Thoracic aorta (tissue), 2 donors: ENCODE measurements around the gene ADARB1. TPM values are rescaled to one million over a fixed set of nuclear protein-coding genes. Genes with fewer than 3 reads are reported as not detected.

Experiments used
- ATAC-seq: fragments of 150-250 bp; one replicate; pipeline ENCODE4 v1.8.0; 2017; ENCODE audit warnings: low read depth; ENCODE audit not compliant: insufficient number of reproducible peaks, low FRiP score
- DNase-seq: peaks from one replicate; pipeline ENCODE4 v3.0.0-alpha.2; 2020; ENCODE audit warnings: low spot score
- H3K27ac ChIP-seq, 2 donors: fragments of 200-600 bp; sonication (generic); 1 replicate in 1 of 2; 2 replicates in 1 of 2; pipeline ENCODE4 v1.5.1; 2016; ENCODE audit warnings: mild to moderate bottlenecking in 2 of 2, moderate library complexity in 2 of 2
- H3K27me3 ChIP-seq: fragments of 200-600 bp; sonication (generic); replicated peaks from 2 replicates; pipeline ENCODE4 v1.6.0; 2016; ENCODE audit warnings: mild to moderate bottlenecking; ENCODE audit not compliant: insufficient read depth
- H3K36me3 ChIP-seq: fragments of 200-600 bp; sonication (generic); one replicate; pipeline ENCODE4 v1.5.1; 2016
- H3K4me1 ChIP-seq, 2 donors: fragments of 200-600 bp; sonication (generic); 1 replicate in 1 of 2; 2 replicates in 1 of 2; pipeline versions ENCODE4 v1.5.1 to v1.6.0; 2016; ENCODE audit warnings: low read depth in 2 of 2, mild to moderate bottlenecking in 1 of 2; ENCODE audit not compliant: control insufficient read depth in 1 of 2
- H3K4me3 ChIP-seq: fragments of 200-600 bp; sonication (generic); 2 replicates; pipeline ENCODE4 v1.5.1; 2016; ENCODE audit warnings: mild to moderate bottlenecking
- H3K9me3 ChIP-seq: fragments of 200-600 bp; sonication (generic); 2 replicates; pipeline ENCODE4 v1.5.1; 2016
- total RNA-seq, 2 donors: library from RNA; depleted of rRNA; stranded (reverse); fragments of >200 nt; gene quantifications; one replicate each; pipeline versions ENCODE4 v1.1.0 to v1.2.3, GENCODE V29; 2016
- TF ChIP-seq, protein P1 (sequence below): fragments of 200-600 bp; sonication (generic); IDR thresholded peaks from one replicate; pipeline ENCODE4 v1.5.1; 2019; ENCODE audit warnings: antibody characterized with exemption

Gene ADARB1
- total RNA-seq, 2 donors from 2014 or later = 124 to 201 TPM

DNA sequence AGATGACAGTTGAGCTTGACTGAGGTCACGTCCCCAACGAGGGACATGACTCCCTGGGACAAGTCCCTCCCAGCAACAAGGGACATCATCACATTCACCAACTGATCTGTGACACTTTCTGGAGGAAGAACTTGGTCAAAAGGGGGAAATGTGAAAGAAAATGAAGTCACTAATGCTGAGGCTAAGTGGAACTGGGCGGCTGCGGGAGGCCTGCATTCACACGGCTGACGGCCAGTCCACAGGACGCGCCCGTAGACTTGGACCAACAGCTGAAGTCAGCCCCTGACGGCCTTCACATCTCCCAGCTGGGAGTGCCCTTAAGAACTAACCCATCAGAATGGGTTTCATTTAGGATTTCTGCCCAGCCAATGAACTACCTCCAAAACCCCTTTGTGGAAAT is 186.7 kb downstream of the ADARB1 start:
- H3K27me3 ChIP-seq = no peaks in the 10 kb centered on the region
- H3K4me1 ChIP-seq = peaks cover 0 to 14% of the 10 kb centered on the region in 2 donors
- TF ChIP-seq, protein P1, sequence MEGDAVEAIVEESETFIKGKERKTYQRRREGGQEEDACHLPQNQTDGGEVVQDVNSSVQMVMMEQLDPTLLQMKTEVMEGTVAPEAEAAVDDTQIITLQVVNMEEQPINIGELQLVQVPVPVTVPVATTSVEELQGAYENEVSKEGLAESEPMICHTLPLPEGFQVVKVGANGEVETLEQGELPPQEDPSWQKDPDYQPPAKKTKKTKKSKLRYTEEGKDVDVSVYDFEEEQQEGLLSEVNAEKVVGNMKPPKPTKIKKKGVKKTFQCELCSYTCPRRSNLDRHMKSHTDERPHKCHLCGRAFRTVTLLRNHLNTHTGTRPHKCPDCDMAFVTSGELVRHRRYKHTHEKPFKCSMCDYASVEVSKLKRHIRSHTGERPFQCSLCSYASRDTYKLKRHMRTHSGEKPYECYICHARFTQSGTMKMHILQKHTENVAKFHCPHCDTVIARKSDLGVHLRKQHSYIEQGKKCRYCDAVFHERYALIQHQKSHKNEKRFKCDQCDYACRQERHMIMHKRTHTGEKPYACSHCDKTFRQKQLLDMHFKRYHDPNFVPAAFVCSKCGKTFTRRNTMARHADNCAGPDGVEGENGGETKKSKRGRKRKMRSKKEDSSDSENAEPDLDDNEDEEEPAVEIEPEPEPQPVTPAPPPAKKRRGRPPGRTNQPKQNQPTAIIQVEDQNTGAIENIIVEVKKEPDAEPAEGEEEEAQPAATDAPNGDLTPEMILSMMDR = no peak
- H3K9me3 ChIP-seq = no peaks in the 10 kb centered on the region
- H3K4me3 ChIP-seq = no peak overlapping the region
- DNase-seq = no peak
- no peak for ATAC-seq
- H3K27ac ChIP-seq = no peak overlapping the region
- peaks cover 33% of the 10 kb centered on the region for H3K36me3 ChIP-seq

DNA sequence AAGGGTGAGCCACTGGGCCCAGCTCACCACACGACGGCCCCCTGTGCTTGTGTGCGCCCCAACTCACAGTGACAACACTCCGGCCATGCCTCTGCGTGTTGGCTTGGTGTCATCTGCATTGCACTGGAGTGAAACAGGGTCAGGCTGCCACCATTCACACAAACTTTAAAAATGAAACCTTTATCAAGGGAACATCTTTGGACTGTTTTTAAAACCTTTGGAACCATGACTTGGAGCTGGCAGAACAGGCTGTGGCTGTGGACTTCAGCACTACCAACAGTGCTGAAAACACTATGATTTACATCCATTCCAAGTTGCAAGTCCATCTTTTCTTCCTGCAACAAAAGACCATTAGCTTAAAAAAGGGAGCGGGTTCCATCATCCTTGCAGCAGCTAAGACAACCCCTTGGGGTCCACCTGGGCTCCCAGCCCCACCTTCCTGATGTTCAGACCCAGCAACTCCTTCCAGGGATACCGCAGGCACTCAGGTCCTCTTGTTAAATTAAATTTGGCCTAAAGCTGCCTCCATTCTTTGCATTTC is 187.7 kb downstream of the ADARB1 start:
- TF ChIP-seq, protein P1 = no peak
- peaks cover 43% of the 10 kb centered on the region for H3K36me3 ChIP-seq
- no peak overlapping the region for H3K4me3 ChIP-seq
- H3K4me1 ChIP-seq = peaks cover 0 to 14% of the 10 kb centered on the region in 2 donors
- no peak overlapping the region for H3K27ac ChIP-seq
- ATAC-seq (no peak), DNase-seq (no peak)
- H3K9me3 ChIP-seq = no peaks in the 10 kb centered on the region
- H3K27me3 ChIP-seq = no peaks in the 10 kb centered on the region

DNA sequence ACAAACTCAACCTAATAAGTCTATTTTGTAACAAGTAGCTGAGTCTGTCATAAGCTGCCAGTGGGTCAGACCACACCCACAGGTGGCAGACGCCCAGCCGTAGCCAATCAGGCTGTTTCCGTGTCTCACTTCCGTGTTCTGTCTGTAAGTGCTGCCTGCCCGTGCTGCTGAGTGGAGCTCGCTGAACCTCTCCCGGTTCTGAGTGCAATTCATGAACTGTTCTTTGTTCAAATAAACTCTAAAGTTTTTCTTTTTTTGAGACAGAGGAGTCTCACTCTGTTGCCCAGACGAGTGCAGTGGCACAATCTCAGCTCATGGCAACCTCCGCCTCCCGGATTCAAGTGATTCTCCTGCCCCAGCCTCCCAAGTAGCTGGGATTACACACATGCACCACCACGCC is 188.2 kb downstream of the ADARB1 start:
- ATAC-seq (no peak), DNase-seq (no peak)
- TF ChIP-seq, protein P1 = no peak
- Histone ChIP-seq H3K36me3 (peaks cover 48% of the 10 kb centered on the region), H3K9me3 (no peaks in the 10 kb centered on the region), H3K27me3 (no peaks in the 10 kb centered on the region), H3K4me3 (no peak overlapping the region), H3K27ac (no peak overlapping the region), H3K4me1 (peaks cover 0 to 14% of the 10 kb centered on the region in 2 donors)

DNA sequence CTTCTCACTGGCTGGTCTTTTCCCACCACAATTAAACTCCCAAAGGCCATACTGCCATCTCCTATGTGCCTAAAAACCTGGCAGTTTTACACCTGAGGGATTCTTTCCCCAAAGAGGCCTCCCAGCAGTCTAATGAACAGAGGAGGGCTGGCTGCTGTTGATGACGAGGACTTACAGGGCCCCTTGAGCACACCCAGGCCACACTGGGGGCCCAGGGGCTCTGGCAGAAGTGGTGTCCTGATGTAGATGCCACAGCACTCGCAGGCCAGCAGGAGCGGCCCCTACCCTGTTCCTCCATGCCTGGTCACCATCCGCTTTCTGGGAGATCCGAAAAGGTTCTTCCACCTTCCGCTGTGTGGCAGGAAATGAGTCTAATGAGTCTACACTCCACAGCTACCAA is 189.2 kb downstream of the ADARB1 start:
- Histone ChIP-seq H3K9me3 (no peaks in the 10 kb centered on the region), H3K27me3 (no peaks in the 10 kb centered on the region), H3K4me3 (no peak overlapping the region), H3K27ac (no peak overlapping the region), H3K36me3 (peaks cover 52% of the 10 kb centered on the region), H3K4me1 (peaks cover 0 to 14% of the 10 kb centered on the region in 2 donors)
- TF ChIP-seq, protein P1 = no peak
- no peak for ATAC-seq
- no peak for DNase-seq

DNA sequence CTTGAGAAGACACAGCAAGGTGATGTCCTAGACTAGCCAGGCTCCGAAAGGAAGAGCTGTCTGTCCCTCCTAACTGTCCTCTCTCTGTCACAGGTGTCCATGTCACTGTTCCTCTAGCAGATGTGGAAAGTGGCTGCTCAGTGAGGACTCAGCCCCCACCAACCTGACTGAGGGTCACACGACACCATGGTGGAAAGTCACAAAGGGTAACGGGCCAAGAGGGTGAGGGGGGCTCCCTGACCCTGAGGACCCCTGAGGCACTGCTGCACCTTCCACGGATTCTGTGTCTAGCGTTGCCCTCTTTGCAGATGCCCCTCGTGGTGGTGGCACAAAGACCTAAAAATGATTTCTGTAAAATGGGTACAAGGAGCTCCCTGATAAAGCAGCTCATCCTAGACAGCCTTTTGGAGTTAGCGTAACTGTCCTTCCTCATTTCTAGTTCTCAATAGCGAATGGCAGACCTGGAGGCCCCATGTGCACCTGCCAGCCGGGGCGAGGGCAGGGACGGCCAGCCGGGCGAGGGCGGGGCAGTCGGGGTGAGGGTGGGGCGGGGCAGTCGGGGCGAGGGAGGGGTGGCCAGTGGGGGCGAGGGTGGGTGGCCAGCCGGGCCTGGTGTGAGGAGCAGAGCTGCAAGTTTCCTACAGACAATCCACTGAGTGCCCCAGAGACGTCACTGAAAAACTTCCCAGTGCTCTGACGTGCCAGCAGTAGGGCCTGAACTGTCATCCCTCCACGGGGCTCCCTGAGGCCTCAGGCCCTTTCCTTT is 189.9 kb downstream of the ADARB1 start:
- H3K9me3 ChIP-seq = no peaks in the 10 kb centered on the region
- H3K27me3 ChIP-seq = no peaks in the 10 kb centered on the region
- no peak overlapping the region for H3K27ac ChIP-seq
- H3K4me1 ChIP-seq = peaks cover 0 to 9% of the 10 kb centered on the region in 2 donors
- no peak overlapping the region for H3K4me3 ChIP-seq
- TF ChIP-seq, protein P1 = no peak
- ATAC-seq (no peak), DNase-seq (no peak)
- H3K36me3 ChIP-seq = peaks cover 52% of the 10 kb centered on the region
